SH-SY5Y (cell line): ENCODE results near the gene RNF40.

Experiments
- GATA2 ChIP-seq: IDR thresholded peaks from 2 replicates; pipeline ENCODE4 v1.6.1; 2011; ENCODE audit warnings: mild to moderate bottlenecking, low read depth, low read length
- GATA3 ChIP-seq: IDR thresholded peaks from 2 replicates; pipeline ENCODE4 v1.6.1; 2011; ENCODE audit warnings: low read depth, mild to moderate bottlenecking, low read length, moderate library complexity

The RNF40 gene

GRCh38 chr16:30736995-30737793 is 24.9 kb upstream of the RNF40 start:
- no peak for TF ChIP-seq GATA2
- TF ChIP-seq GATA3: no peak

- TF ChIP-seq GATA2 (no peak), GATA3 (no peak)
These were observed 24.1 kb upstream of the RNF40 start for GRCh38 chr16:30737794-30738648.

GRCh38 chr16:30738984-30739951 is 22.9 kb upstream of the RNF40 start:
- TF ChIP-seq GATA2 (no peak), GATA3 (no peak)

- TF ChIP-seq GATA2 (no peak), GATA3 (no peak)
These were observed 21.5 kb upstream of the RNF40 start for GRCh38 chr16:30740364-30741251.

GRCh38 chr16:30741461-30741914 is 20.6 kb upstream of the RNF40 start:
- TF ChIP-seq GATA3 (no peak), GATA2 (no peak)

- TF ChIP-seq GATA3 (no peak), GATA2 (no peak)
These were observed 18.4 kb upstream of the RNF40 start for GRCh38 chr16:30743716-30744115.

GRCh38 chr16:30744183-30744582 is 17.9 kb upstream of the RNF40 start:
- TF ChIP-seq GATA2: no peak
- no peak for TF ChIP-seq GATA3

GRCh38 chr16:30745082-30745481 is 17.0 kb upstream of the RNF40 start:
- TF ChIP-seq GATA2: no peak
- TF ChIP-seq GATA3: no peak

- TF ChIP-seq GATA3: no peak
- TF ChIP-seq GATA2: no peak
These were observed 15.4 kb upstream of the RNF40 start for GRCh38 chr16:30746638-30747175.

GRCh38 chr16:30747331-30747730 is 14.8 kb upstream of the RNF40 start:
- TF ChIP-seq GATA3 (no peak), GATA2 (no peak)

GRCh38 chr16:30747799-30748633 is 14.1 kb upstream of the RNF40 start, which contains the start of gene PHKG2:
Gene PHKG2 (plus strand): TSS chr16:30748425. CDS start chr16:30748821, 396 bp downstream.
- TF ChIP-seq GATA2: no peak
- no peak for TF ChIP-seq GATA3

- TF ChIP-seq GATA3 (no peak), GATA2 (no peak)
These were observed 13.3 kb upstream of the RNF40 start for GRCh38 chr16:30748634-30749445.
